Stimulated activated naive CD4-positive, alpha-beta T cell treated with Interleukin-2 at 50 U/mL for 16 hours (primary cell): Measurements from ENCODE around the gene SCIMP.
"Not testable (repeated sequence)": the region's sequence is repeated elsewhere in the genome, so short reads cannot be mapped to it uniquely, and the experiment has no call there.

Experiments
- DNase-seq: peaks from one replicate; lab custom pipeline; 2025; lab: John Stamatoyannopoulos, UW

SCIMP gene

GRCh38 chr17:5234645-5235576 is at the start of gene SCIMP:
Gene SCIMP (minus strand): TSS chr17:5234860. CDS start chr17:5234755, 105 bp downstream.
- DNase-seq: no peak

DNA sequence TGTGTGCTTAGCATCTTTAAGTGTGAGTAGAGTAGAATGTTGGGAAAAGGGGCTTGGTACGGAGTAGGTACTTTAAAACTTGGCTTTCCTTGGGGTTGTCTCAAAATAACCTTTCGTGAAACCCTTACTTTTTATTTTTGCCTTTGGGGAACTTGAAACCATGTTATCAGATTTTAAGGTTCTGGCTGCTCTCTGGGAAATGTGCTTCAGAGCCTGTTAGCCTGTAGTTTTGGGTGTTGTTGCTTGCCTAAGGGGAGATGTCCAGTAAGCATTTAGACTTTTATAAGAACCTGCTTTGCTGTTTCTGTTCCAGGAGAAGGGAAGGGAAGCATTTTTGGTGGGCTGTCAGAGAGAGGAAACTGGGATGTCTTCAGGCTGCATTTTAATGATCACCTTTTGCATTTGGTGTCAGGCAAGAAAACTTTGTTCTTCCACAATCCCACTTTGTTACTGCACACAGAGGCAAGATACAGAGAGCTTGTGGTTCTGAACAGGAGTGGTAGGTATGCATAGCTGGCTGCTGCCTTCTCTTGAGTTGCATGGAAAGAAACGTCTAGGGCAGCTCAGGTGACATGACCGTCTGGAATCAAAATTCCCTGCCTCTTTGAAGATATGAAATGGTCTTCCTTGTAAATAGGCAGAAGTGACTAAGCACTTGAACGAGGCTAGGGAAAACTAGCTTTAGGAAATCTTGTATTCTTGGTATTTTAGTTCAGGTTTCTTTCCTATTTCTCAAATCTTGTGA is 49.1 kb upstream of the SCIMP start:
- no peak for DNase-seq

- peak; percentile 52 for DNase-seq
These were observed 48.1 kb upstream of the SCIMP start for GRCh38 chr17:5282642-5283217.

GRCh38 chr17:5281814-5282641 is 47.4 kb upstream of the SCIMP start, which contains the start of gene RABEP1:
Gene RABEP1 (plus strand): TSS chr17:5282284. CDS start chr17:5282487, 203 bp downstream.
- DNase-seq: peak; percentile 90

DNA sequence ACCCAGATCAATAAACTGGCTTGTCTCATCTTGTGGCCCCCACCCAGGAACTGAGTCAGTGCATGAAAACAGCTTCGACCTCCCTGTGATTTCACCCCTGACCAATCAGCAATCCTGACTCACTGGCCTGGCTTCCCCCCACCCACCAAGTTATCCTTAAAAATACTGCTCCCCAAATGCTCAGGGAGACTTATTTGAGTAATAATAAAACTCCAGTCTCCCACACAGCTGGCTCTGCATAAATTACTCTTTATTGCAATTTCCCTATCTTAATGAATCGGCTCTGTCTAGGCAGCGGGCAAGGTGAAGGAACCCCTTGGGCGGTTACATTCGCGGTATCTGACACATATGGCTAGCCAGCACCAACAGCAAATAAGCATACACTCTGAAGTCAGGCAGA is 37.7 kb upstream of the SCIMP start:
- peak; percentile 45 for DNase-seq

- no peak for DNase-seq
These were observed 34.7 kb upstream of the SCIMP start for GRCh38 chr17:5269241-5269960.

DNA sequence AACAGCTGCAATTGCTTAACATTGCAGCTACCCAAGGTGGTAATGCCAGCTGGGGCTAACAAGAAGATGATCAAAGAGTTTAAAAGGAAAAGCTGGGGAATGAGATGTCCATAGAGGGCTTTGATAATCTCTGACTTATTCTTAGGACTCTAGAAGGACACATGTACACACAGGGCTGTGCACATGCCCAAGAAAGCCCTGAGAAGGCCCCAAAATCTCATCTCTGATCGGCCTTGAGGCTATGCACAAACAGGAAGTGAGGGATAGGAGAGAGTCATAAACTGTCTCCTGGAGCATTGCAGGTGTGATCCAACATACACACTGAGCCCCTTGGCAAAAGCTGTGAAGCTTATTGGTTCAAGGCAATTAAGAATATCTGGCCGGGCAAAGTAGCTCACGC is 30.2 kb upstream of the SCIMP start:
- DNase-seq: no peak

- DNase-seq: no peak
These were observed 28.8 kb upstream of the SCIMP start for GRCh38 chr17:5263441-5263840.

GRCh38 chr17:5262416-5262991 is 27.8 kb upstream of the SCIMP start:
- no peak for DNase-seq

DNA sequence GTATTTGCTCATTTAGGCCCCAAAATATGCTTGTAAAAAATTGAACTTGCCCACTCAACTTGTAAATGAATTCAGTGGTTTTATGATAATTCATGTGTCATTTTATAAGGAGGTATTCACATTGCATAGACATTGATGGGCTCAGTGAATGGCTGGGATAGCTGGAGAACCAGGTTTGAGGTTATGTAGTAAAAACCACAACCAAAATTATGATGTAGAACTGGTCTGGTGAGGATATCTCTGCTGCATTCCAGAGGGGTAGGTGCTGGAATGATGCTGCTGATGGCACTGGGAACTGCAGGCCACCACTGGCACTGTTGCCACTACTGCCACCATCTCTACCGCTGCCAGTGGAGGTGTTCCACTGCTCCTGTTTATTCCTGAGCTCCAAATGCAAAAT is 25.9 kb upstream of the SCIMP start:
- no peak for DNase-seq

GRCh38 chr17:5257124-5257523 is 22.5 kb upstream of the SCIMP start:
- no peak for DNase-seq

- DNase-seq: no peak
These were observed 20.4 kb upstream of the SCIMP start for GRCh38 chr17:5254903-5255521.

DNA sequence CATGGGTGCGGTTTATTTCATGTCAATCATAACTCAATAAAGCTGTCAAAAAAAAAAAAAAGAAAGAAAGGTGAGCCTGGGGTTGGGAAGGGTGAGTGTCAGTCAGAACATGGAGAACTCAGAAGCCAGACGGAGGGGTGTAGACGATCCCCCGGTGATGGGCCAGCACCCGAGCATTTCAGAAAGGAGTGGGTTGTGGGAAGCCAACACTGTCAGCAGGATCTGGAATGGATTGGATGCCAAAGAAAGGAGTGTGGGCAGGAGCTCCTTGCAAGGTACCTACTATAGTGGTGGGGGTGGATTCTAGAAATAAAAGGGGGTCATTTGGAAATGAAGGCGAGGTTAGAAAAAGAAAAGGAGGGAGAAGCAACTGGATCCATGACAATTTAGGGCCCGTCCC is 19.8 kb upstream of the SCIMP start:
- no peak for DNase-seq

DNA sequence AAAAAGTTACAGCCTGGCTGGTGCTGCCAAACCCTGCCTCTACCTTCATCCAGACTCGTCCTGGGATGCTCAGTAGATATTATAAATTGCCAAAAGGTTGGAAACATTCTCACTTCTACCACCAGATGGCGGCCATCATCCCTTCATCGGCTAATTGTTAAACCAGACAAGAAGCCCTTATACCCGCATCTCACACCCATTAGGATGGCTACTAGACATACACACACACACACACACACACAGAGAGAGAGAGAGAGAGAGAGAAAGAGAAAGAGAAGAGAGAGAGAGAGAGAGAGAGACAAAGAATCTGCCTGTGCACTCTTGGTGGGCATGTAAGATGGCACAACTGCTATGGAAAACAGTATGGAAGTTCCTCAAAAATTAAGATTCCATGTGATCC is 15.0 kb upstream of the SCIMP start:
- DNase-seq: peak; percentile 42

DNA sequence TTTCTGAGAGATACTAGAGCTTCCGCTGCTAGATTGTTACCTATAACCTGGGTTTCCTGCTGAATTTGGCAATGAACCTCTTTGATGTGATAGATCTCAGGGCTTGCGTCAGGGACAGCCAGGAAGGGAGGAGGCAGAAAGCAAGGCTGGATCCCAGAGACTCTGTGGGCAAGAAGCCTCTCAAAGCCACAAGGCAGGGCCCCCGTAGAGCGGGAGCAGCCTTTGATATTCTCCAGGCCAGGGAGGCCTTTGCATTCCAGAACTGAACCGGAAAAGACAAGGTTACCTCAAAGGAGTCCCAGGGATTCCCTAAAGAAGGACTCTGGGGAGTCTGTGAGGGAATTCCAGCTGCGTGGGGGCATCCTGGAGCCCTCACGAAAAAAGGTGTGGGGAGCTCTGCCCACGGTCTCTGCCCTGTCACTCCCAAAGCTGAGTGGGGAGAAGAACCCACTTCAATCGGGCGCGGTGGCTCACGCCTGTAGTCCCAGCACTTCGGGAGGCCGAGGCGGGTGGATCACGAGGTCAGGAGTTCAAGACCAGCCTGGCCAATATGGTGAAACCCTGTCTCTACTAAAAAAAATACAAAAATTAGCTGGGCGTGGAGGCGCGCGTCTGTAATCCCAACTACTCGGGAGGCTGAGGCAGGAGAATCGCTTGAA is 14.3 kb upstream of the SCIMP start:
- no peak for DNase-seq

GRCh38 chr17:5247621-5248020 is 13.0 kb upstream of the SCIMP start:
- no peak for DNase-seq

GRCh38 chr17:5241861-5242671 is 7.4 kb upstream of the SCIMP start:
- DNase-seq: no peak

GRCh38 chr17:5239769-5240168 is 5.1 kb upstream of the SCIMP start:
- DNase-seq: not testable (repeated sequence)

- no peak for DNase-seq
These were observed 3.7 kb upstream of the SCIMP start for GRCh38 chr17:5238333-5238732.
